ENCODE results near the gene CEPT1. TPM values are rescaled to one million over a fixed set of nuclear protein-coding genes. Genes with fewer than 3 reads are reported as not detected.

The CEPT1 gene
- total RNA-seq, 1 experiment from 2014 or later = 34.2 TPM

GRCh38 chr1:111227851-111228747 lies 88.1 kb downstream of the CEPT1 start:
- CTCF ChIA-PET = interaction anchor here (1.0 to 1.5 kb wide), 3 partner anchors 106 to 540 kb away, joined by 3 to 5 read pairs (median 5); no protein-coding TSS in a partner anchor
- Histone ChIP-seq H3K36me3 (ENCODE audit: control insufficient read depth in 1 of 2, insufficient read depth in 2 of 2, low read length in 2 of 2) (no peaks in the 10 kb centered on the region), H3K4me1 (ENCODE audit: control insufficient read depth in 1 of 2, insufficient read depth in 2 of 2, low read length in 2 of 2) (peaks cover 15 to 19% of the 10 kb centered on the region in 2 experiments), H4K20me1 (ENCODE audit: insufficient read depth) (no peaks in the 10 kb centered on the region), H3K4me3 (replicated peaks in 1 of 2; ENCODE audit: low read depth in 1 of 2, low read length in 2 of 2) (no peak overlapping the region; a peak in 1 of 4 replicates), H3K27me3 (ENCODE audit: insufficient read depth, low read length) (no peaks in the 10 kb centered on the region), H3K9ac (ENCODE audit: low read length) (0 out of 2 replicates have a peak overlapping the region, but pooled peaks have one; percentile 13), H3K9me3 (ENCODE audit: control insufficient read depth in 1 of 2, insufficient read depth in 1 of 2, low read depth in 1 of 2, low read length in 2 of 2) (no peaks in the 10 kb centered on the region), H3K79me2 (ENCODE audit: insufficient read depth, low read length) (no peaks in the 10 kb centered on the region), H3K9me2 (ENCODE audit: insufficient read depth) (0 out of 2 replicates have a peak, but pooled peaks cover 3% of the 10 kb centered on the region), H2AFZ (ENCODE audit: low read depth, low read length, poor library complexity, severe bottlenecking) (peak overlapping the region; percentile 48), H3K27ac (ENCODE audit: low read depth, low read length) (peak overlapping the region; percentile 40), H3K4me2 (ENCODE audit: low read length) (peak overlapping the region; percentile 56)
- POLR2A ChIA-PET = no interaction called here
- BruUV-seq (replicated peaks) = no TSS peak
- ATAC-seq = peak; percentile 98
- RAD21 ChIA-PET (ENCODE audit: low non-redundant PET in 1 of 2, low total read pairs in 2 of 2, uncharacterized antibody in 2 of 2, unreplicated experiment in 2 of 2) = no interaction called here
- intact Hi-C loops (cut with micrococcal nuclease) = loop anchor here (10.0 kb wide), 2 partner anchors 193 to 537 kb away; no protein-coding TSS in a partner anchor
- peak; percentile 69; the same call in 1 of the 2 replicates for TF ChIP-seq CBX3 (IDR thresholded peaks at IDR 0.05; ENCODE audit: low read depth)
- no peak for TF ChIP-seq CTCF (IDR thresholded peaks at IDR 0.05 in 2 of 3, conservative IDR thresholded peaks at IDR 0.05 in 1 of 3; ENCODE audit: borderline replicate concordance in 1 of 3, insufficient read depth in 1 of 3, low read depth in 2 of 3, low read length in 2 of 3)
- no peak for TF ChIP-seq TCF7L2 (IDR thresholded peaks at IDR 0.05; ENCODE audit: borderline replicate concordance, extremely low read depth, insufficient read depth, insufficient read length)
- no peak for TF ChIP-seq POLR2A (IDR thresholded peaks at IDR 0.05; ENCODE audit: borderline replicate concordance, extremely low read depth, insufficient read depth, insufficient read length)
- TF ChIP-seq ATF3 (IDR thresholded peaks at IDR 0.05) = no peak
- peak; percentile 48 for TF ChIP-seq SP1 (IDR thresholded peaks at IDR 0.05; ENCODE audit: low read depth)
- TF ChIP-seq ELF1 (IDR thresholded peaks at IDR 0.05; ENCODE audit: borderline replicate concordance, low read depth) = no peak
- peak; percentile 69; the same call in 1 of the 2 replicates for TF ChIP-seq JUND (IDR thresholded peaks at IDR 0.05)
- TF ChIP-seq ZNF274 (IDR thresholded peaks at IDR 0.05; ENCODE audit: low read depth, low read length) = no peak
- TF ChIP-seq FOSL1 (IDR thresholded peaks at IDR 0.05; ENCODE audit: low read depth) = peak; percentile 74
- no peak for TF ChIP-seq MAX (IDR thresholded peaks at IDR 0.05)
- TF ChIP-seq SRF (IDR thresholded peaks at IDR 0.05; ENCODE audit: low read depth) = no peak
- TF ChIP-seq YY1 (IDR thresholded peaks at IDR 0.05; ENCODE audit: extremely low read depth, insufficient replicate concordance, low read depth, low read length) = peak; percentile 48
- peak; percentile 71 for DNase-seq (ENCODE audit: low read depth, low spot score)
